AG10803 (cell line): ENCODE measurements around the gene FAM81A.

Source experiments
- DNase-seq: peaks from one replicate; pipeline ENCODE4 v3.0.0; 2010; ENCODE audit warnings: low read depth
- H3K4me3 ChIP-seq: 2 replicates; pipeline ENCODE4 v1.5.1; 2011; ENCODE audit warnings: mild to moderate bottlenecking, low read length, control low read depth
- TF ChIP-seq, protein P1 (sequence below): conservative IDR thresholded peaks from 2 replicates; pipeline ENCODE4 v1.5.1; 2011; ENCODE audit warnings: mild to moderate bottlenecking, low read length, control low read depth, inconsistent platforms

The FAM81A gene

DNA sequence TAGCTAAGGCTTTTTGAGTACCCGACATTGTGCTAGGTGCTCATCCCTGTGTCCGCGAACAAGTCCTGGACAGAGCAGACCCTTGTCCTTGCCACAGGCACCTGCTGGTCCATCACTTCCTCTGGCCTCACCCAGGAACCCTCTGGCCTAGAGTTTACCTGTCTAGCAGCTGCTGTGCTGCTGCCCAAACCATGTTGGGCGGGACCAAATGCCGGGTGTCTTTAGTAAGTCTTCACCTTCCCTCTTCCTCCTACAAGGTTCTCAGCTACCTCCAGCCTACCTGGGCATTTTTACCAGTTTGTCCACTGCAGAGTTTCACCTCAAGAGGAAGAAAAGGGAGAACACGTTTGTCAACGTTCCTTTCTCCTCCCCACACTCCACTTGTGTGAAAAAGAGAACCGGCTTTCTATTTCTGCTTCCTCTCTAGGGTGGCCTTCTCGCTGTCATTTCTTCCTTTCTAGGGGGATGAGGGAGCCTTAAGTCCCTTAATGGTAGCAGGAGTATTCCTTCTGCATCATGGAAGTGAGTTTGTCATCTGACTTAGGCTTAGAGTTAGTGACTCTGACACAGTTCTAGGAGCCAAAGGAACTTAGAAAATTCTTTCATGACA, 93.2 kb downstream of the FAM81A start:
- no peak for DNase-seq
- TF ChIP-seq, protein P1, sequence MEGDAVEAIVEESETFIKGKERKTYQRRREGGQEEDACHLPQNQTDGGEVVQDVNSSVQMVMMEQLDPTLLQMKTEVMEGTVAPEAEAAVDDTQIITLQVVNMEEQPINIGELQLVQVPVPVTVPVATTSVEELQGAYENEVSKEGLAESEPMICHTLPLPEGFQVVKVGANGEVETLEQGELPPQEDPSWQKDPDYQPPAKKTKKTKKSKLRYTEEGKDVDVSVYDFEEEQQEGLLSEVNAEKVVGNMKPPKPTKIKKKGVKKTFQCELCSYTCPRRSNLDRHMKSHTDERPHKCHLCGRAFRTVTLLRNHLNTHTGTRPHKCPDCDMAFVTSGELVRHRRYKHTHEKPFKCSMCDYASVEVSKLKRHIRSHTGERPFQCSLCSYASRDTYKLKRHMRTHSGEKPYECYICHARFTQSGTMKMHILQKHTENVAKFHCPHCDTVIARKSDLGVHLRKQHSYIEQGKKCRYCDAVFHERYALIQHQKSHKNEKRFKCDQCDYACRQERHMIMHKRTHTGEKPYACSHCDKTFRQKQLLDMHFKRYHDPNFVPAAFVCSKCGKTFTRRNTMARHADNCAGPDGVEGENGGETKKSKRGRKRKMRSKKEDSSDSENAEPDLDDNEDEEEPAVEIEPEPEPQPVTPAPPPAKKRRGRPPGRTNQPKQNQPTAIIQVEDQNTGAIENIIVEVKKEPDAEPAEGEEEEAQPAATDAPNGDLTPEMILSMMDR = no peak
- no peak overlapping the region for H3K4me3 ChIP-seq

DNA sequence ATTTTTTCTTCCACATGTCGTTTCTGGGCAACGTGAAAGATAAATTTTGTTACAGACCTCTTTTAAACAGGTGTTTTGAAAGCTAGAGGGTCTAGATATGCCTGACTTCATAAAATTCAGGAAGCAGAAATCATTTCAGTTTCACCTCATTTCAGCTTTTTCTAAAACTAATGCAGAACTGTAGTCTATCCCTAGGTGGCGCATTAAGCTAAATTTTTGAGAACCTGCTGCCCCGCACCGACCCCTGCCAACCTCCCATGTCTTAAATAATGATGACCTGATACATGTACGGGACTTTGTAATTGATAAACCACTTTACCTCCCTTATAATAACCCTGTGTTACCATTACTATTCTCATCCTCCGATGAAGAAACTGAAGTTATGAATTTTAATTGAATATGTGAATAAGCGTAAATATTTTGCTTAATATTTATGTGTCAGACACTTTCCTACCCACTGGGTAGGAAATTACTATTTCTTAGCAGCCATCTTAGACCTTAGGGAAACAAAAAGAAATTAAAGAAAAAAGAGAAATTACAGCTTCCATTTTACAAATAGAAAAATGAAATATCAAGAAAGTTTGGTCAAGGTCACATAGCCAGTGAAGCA, 94.9 kb downstream of the FAM81A start:
- DNase-seq = peak; percentile 27
- TF ChIP-seq, protein P1 = peak; percentile 76
- no peak overlapping the region for H3K4me3 ChIP-seq

DNA sequence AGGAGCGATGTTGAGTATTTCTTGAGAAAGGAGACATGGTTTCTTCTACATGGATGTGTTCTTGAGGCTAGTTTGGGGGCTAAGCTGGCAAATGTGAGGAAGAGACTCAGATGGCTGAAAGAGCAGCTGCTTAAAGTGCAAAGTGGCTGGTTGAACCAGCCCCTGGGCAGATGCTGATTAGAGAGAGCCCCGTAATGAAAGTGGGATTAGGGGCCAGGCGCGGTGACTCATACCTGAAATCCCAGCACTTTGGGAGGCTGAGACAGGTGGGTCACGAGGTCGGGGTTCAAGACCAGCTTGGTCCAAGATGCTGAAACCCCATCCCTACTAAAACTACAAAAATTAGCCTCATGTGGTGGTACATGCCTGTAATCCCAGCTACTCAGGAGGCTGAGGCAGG, 98.6 kb downstream of the FAM81A start:
- DNase-seq = no peak
- TF ChIP-seq, protein P1 = no peak
- H3K4me3 ChIP-seq = no peak overlapping the region

DNA sequence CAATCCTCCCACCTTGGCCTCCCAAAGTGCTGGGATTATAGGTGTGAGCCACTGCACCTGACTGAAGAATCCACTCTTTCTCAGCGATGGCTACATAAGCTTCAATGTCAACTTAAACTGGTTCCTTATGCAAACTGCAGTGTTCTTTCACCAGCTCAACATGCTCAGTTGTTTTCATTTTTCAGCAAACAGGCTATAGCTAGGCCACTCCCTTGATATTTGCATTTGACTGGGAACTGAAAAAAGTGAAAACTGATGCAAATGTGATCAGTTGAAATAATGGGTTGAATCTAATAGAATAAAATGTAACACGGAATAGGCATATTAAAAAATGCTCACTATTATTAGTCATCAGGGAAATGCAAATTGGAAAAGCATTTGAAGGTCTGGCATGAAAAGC, 99.4 kb downstream of the FAM81A start:
- TF ChIP-seq, protein P1 = no peak
- no peak for DNase-seq
- no peak overlapping the region for H3K4me3 ChIP-seq

DNA sequence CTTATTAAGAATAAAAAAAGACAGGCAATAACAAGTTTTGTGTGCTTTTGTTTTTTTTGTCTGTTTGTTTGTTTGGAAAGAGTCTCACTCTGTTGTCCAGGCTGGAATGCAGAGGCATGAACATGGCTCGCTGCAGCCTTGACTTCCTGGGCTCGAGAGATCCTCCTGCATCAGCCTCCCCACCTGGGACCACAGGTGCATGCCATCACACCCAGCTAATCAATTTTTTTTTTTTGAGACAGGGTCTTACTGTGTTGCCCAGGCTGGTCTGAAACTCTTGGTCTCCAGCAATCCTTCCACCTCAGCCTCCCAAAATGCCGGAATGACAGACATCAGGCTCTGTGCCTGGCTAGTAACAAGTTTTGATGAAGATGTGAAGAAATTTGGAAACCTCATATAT, 100.5 kb downstream of the FAM81A start:
- TF ChIP-seq, protein P1 = no peak
- H3K4me3 ChIP-seq = no peak overlapping the region
- no peak for DNase-seq

DNA sequence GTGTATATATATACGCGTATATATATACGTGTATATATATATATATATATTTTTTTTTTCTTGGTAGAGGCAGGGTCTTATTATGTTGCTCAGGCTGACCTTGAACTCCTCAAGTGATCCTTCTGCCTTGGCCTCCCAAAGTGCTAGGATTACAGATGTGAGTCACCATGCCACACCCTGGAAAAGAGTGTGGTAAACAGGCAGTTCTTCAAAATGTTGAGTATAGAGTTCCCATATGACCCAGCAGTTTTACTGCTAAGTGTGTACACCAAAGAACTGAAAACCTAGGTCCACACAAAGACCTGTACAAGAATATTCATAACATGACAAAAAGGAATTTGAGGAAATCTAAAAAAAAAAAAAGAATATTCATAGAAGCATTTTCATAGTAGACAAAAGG, 101.8 kb downstream of the FAM81A start:
- H3K4me3 ChIP-seq = no peak overlapping the region
- DNase-seq = no peak
- TF ChIP-seq, protein P1 = no peak

DNA sequence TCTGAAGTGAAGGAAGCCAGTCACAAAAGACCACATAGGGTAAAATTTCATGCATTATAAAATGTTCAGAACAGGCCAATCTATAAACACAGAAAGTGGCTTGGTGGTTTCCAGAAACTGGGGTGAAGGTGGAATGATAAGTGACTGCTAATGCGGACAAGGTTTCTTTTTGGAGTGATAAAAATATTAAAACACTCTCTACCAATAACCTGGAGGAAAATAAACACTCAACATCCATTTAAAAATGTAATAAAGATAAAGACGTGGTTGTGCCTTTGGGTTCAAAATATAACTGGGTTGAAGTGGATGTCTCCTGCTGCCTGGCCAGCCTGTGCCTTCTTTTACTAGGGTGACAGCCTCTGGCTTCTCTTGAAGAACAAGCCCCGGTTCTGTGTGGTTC, 102.7 kb downstream of the FAM81A start:
- DNase-seq = no peak
- TF ChIP-seq, protein P1 = no peak
- no peak overlapping the region for H3K4me3 ChIP-seq
